ENCODE data around the gene PPP2R2C. TPM values are rescaled to one million over a fixed set of nuclear protein-coding genes. Genes with fewer than 3 reads are reported as not detected.

The PPP2R2C gene
- total and polyA plus RNA-seq, 11 donors, result 0.22 to 20.0 (median 6.8) TPM

- ATAC-seq (peak in 1 of 4 donors; percentile 9), DNase-seq (peak in 3 of 5 donors; percentile 56 to 67 (median 67))
- Histone ChIP-seq H3K4me3 (peak overlapping the region; percentile 70 to 99 (median 88)), H3K4me1 (peaks cover 10 to 62% (median 49%) of the 10 kb centered on the region in 12 donors), H3K27me3 (no peaks in the 10 kb centered on the region), H3K27ac (peak overlapping the region in 11 of 12 donors; percentile 65 to 94 (median 85)), H3K36me3 (no peaks in the 10 kb centered on the region), H3K9me3 (no peaks in the 10 kb centered on the region)
- intact Hi-C loops (cut with DNase I), result loop anchor here in 1 of 10 donors (5.0 kb wide), 1 partner anchor 37 kb away; no protein-coding TSS in a partner anchor
- WGBS, 4 donors, result 7 to 25% (median 15%) methylated on average over 5 to 8 of the region's 8 CpGs
- no peak for TF ChIP-seq POLR2A (IDR thresholded peaks at IDR 0.05)
- TF ChIP-seq CTCF (IDR thresholded peaks at IDR 0.05), result no peak
Measured at GRCh38 chr4:6270636-6271121, 201.7 kb downstream of the PPP2R2C start.

Other genes starting within 250 kb of the PPP2R2C start
- gene WFS1, start 202.8 kb downstream of the PPP2R2C start, total RNA-seq, result 100 to 1,000 TPM in 2 of 9 donors, 10 to 100 TPM in 7; 55.5 to 202 (median 74.7) TPM
- 10 to 100 TPM; 44.8 to 62.1 TPM for gene WFS1, start 202.8 kb downstream of the PPP2R2C start, polyA plus RNA-seq
- 10 to 100 TPM; 12.9 to 33.6 (median 21.8) TPM for gene MAN2B2, start 102.6 kb upstream of the PPP2R2C start, total RNA-seq
- 10 to 100 TPM in 1 of 2 donors, 1 to 10 TPM in 1; 4.4 to 14.0 TPM for gene MAN2B2, start 102.6 kb upstream of the PPP2R2C start, polyA plus RNA-seq
- 100 to 1,000 TPM; 162 to 300 (median 239) TPM for gene MRFAP1, start 168.1 kb upstream of the PPP2R2C start, total RNA-seq
- 100 to 1,000 TPM; 239 to 514 TPM for gene MRFAP1, start 168.1 kb upstream of the PPP2R2C start, polyA plus RNA-seq
- gene S100P, start 221.3 kb upstream of the PPP2R2C start, total RNA-seq, result 1 to 10 TPM in 3 of 9 donors, under 1 TPM in 4, not detected in 2; 0.62 to 4.1 (median 0.87) TPM
- under 1 TPM; 0.19 to 0.46 TPM for gene S100P, start 221.3 kb upstream of the PPP2R2C start, polyA plus RNA-seq
- 10 to 100 TPM; 38.2 to 50.7 (median 41.3) TPM for gene MRFAP1L1, start 237.3 kb upstream of the PPP2R2C start, total RNA-seq
- 10 to 100 TPM; 69.9 to 77.2 TPM for gene MRFAP1L1, start 237.3 kb upstream of the PPP2R2C start, polyA plus RNA-seq
- 10 to 100 TPM in 1 of 9 donors, 1 to 10 TPM in 8; 5.8 to 14.1 (median 7.8) TPM for gene BLOC1S4, start 243.6 kb upstream of the PPP2R2C start, total RNA-seq
- 1 to 10 TPM; 4.4 to 6.3 TPM for gene BLOC1S4, start 243.6 kb upstream of the PPP2R2C start, polyA plus RNA-seq

All from heart left ventricle (tissue), 16 donors.